HG02852 (cell line): ENCODE data around the gene CHST15.
"Not testable (repeated sequence)": the region's sequence is repeated elsewhere in the genome, so short reads cannot be mapped to it uniquely, and the experiment has no call there.

Source experiments
- ATAC-seq: cut with Tn5 transposase; IDR thresholded peaks from one replicate; pipeline ENCODE4 v1.9.1; 2021; ENCODE audit warnings: mild to moderate bottlenecking, moderate library complexity; ENCODE audit not compliant: unreplicated experiment

Gene CHST15

DNA sequence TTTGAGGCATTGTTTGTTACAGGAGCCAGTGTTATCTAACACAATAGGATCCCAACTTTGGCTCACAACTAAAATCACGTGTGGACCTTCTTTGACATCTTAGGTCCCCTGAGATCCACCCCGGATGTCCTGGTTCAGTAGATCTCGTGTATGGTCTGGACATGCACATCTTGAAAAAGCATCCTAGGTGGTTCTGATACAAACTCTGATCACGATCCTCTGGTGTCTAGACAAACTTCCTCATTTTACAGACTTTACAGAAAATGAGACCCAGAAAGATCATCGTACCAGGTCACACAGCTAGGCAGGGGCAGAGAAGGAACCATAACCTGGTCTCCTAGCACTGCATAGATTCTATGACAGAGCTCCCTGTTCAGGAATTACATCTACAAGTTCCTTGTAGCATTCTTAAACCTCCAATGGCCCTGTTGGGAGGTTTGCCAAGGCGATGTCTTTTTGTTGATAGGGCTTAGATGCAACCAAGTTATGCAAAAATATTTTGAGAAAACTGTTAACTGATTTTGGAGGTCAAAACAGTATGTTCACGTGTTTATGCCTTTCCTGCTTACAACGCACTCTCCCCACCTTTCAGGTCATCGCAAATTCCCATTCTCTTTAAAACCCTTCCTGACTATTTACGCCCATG is 30.8 kb upstream of the CHST15 start:
- ATAC-seq = no peak

GRCh38 chr10:124123156-124123555 is 29.8 kb upstream of the CHST15 start:
- ATAC-seq = no peak

DNA sequence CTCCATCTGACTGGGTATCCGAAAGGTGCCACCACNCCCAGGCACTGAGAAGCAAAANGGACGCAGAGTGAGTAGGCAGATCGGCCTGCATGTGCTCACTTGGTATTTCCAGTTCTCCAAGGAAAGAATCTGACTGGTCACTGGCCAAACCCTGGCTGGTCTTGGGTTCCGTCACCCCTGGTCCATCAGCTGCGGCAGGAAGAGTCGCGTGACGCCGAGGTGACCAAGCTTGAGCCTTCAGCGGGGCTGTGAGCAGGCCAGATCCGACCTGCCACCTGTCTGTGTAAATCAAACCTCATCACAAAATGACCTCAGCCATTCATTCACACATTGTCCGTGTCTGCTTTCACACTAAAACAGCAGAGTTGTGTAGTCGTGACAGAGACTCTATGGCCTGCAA is 28.8 kb upstream of the CHST15 start:
- ATAC-seq = no peak

DNA sequence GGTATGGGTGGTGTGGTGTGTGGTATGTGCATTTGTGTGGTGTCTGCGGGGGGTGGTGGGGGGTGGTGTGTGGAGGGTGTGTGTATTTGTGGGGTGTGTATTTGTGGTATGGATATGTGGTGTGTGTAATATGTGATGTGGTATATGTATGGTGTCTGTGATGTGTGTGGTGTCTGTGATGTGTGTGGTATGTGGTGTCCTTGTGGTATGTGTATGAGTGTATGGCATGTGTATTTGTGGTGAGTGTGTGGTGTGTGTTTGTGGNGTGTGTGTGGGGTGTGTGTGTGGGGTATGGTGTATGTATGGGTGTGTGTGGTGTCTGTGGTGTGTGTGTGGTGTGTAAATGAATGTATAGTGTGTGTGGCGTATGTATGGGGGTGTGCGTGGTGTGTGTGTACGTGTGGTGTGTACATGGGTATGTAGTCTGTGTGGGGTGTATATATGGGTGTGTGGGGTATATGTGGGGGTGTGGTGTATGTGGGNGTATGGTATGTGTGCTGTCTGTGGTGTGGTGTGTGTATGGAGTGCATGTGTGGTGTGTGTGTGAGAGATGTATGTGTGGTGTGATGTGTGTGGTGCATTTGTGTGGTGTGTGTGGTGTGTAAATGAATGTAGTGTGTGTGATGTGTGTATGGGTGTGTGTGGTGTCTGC is 27.1 kb upstream of the CHST15 start:
- ATAC-seq = no peak

GRCh38 chr10:124119946-124120345 is 26.5 kb upstream of the CHST15 start:
- no peak for ATAC-seq

DNA sequence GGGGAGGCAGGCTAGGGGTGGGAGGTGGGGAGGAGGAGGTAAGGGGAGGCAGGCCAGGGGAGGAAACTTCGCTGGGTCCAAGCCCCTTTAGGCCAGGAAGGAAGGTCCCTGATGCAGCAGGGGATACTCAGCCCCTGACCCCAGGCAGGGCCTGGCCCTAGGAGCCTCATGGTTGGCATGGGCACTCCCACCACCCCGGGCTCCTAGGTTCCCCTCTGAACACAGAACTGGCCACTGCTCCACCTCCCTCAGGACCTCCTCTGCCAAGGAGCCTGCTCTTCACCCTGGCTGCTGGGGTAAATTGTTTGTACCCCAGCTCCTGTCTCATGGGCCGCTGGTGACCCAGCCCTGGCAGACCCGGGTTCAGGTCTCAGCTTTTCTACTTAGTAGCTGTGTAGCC is 25.8 kb upstream of the CHST15 start:
- no peak for ATAC-seq

DNA sequence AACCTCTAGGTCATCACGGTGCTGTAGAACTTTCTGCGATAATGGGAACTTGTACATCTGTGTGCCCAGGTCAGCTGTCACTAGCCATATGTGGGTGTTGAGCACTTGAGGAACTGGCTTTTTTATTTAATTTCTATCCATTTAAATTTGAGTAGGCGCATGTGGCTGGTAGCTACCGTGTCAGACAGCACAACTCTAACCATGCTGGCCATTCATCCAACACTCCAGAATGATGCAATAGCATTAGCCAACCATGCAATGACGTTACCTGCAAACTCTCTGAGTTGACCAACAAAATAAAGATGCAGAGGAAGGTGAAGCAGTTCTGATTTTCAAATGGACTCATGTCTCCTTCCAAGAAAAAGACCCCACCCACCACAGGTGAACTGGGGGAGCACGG is 24.4 kb upstream of the CHST15 start:
- ATAC-seq = no peak

DNA sequence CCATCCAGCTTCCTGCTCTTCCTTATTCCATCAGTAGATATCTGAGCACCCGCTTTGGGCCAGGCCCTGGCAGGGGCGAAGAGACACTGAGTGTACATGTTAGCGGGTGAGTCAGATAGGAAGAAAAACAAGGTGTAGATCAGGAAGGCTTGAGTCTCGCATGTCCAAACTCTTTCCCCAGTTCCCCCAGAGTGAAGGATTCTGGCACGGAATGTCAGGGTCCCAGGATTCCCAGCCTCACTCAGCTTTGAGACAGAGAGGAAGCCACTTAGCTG is 24.1 kb upstream of the CHST15 start:
- ATAC-seq = no peak

GRCh38 chr10:124116771-124117510 is 23.5 kb upstream of the CHST15 start:
- no peak for ATAC-seq

GRCh38 chr10:124114696-124115095 is 21.3 kb upstream of the CHST15 start:
- ATAC-seq = no peak

DNA sequence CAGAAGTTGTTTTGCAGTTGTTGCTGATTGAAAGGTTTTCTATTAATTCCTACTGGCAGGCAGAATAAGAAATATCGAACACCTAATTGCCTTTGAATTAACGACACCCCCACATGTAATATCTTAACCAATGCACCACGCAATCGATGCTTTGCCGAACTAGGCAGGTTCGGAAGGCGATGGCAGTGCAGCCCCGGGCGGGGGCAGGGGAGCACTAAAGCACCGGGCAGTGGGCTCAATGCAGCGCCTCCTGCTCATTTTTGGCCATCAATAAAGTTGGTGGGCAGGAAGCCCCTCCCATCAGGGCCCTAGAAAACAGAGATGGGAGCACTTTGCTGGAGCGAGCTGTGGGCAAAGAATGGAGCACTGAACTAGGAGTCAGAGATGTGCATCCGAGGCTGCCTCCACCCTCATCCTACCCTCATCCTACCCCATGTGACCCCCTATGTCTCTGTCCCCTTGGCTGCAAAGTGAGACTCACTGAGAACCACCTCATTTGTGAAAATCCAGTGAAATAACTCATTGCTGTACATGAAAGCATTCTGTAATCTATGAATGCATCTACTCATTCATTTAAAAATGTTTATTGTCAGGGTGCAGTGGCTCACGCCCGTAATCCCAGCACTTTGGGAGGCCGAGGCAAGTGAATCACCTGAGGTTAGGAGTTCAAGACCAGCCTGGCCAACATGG is 19.6 kb upstream of the CHST15 start:
- ATAC-seq = no peak

DNA sequence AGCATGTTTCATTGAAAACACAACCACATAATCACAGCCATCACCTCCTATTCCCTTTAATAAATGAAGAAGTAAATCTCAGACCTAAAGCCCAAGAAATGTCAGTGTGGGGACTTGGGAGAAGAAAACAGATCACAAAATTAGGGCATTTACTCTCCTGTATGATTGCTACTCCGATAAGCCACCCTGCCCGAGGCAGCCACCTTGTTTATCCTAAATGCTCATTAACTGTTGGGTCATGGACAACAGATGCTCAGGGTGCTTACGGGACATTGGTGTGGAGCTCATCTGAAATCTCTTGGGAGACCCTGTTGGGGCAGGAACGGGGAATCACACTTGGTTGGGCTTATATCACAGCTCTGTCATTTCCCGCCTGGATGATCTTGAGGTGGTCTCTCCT is 17.5 kb upstream of the CHST15 start:
- ATAC-seq = no peak

DNA sequence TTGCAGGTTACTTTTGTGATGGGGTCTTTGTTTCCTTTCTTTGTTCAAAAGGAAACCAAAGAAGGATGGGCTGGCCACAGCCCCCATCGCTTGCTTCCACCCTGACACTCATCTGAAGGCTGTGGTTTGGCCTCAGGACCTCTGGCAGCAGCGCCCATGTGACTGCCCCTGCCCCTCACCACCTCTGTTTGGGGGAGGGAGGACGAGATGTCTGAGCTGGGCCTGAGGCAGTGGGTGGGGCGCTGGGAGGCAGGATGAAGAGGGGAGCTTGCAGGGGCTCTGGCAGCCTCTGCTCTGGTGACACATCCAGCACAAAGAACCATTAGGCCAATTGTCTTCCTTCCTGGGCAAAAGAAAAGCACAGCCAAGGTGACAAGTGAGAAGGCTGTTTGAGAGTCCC is 15.9 kb upstream of the CHST15 start:
- no peak for ATAC-seq

GRCh38 chr10:124107072-124107471 is 13.7 kb upstream of the CHST15 start:
- no peak for ATAC-seq

DNA sequence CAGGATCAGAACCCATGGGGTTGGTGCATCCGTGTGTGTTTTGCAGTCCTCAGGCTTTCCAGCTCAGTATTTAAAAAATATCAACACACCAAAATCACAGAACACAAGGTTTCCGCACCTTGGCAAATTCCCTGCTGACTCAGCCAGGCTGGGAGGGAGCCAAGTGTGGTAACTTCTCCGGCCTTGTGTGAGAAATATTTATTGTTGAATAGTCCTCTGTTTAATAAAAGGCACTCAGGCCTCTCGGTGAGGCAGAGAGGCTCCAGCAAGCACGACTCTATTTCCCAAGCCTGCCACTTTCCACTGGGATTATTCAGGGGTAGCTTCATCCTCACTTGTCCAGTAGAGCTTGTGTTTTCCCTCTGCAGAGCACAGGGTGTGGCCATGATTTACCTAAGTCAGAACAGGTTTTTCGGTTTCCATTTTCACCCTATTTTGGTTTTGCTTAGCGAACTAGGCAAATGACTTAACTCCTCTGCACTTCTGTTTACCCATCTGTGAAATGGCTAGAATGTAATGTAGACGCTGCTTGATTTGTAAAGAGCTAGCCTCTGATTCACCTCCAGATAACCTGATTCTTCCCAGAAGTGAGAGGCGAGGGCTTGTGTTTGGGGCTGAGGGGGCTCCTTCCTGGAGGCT is 13.0 kb upstream of the CHST15 start:
- ATAC-seq = peak; percentile 94

DNA sequence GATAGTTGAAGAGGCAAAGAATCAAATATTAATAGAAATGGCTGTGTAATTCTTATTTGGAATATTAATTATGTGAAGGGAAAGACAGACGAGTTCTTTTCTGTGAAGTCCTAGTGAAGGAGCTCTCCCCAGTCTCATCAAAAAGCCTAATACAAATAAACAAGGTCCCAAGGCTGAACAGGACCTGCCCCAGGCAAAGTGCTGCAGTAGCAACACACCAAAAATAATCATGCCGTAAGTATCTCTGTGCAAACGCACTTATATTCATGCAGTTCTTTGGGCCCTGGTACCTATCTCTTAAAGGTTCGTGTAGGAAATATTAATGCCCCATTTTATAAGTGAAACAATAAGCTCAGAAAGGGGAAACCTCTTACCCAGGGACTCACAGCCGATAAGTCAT is 12.2 kb upstream of the CHST15 start:
- no peak for ATAC-seq

DNA sequence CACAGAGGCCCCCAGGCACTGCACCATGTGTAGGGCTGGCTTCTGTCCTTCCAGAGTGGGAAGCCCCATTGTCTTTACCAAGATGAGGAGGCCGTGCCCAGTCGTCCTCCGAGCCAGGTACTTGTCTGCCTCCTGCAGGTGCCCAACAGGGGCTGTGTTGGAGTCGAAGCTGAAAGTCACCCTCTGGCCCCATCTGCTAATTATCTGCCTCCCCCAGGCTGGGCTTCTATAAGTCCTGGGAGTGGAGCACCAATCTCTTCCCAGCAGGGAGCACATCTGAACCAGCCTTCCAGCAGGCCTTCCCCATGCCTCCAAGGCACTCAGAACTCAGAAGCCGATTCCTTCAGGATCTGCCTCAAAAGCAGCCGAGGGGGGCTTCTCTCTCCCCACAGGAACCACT is 11.6 kb upstream of the CHST15 start:
- no peak for ATAC-seq

GRCh38 chr10:124104011-124104627 is 10.7 kb upstream of the CHST15 start:
- ATAC-seq = no peak

GRCh38 chr10:124101351-124101750 is 8.0 kb upstream of the CHST15 start:
- no peak for ATAC-seq

DNA sequence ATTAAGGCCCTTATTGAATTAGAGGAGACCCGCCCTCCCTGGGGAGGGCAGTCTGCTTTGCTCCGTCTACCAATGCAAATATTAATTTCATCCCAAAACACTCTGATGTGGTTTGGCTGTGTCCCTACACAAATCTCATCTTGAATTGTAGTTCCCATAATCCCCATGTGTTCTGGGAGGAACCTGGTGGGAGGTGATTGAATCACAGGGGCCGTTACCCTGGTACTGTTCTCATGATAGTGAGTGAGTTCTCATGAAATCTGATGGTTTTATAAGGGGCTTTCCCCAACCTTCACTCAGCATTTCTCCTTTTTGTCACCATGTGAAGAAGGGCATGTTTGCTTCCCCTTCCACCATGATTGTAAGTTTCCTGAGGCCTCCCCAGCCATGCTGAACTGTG is 7.3 kb upstream of the CHST15 start:
- ATAC-seq = not testable (repeated sequence)

DNA sequence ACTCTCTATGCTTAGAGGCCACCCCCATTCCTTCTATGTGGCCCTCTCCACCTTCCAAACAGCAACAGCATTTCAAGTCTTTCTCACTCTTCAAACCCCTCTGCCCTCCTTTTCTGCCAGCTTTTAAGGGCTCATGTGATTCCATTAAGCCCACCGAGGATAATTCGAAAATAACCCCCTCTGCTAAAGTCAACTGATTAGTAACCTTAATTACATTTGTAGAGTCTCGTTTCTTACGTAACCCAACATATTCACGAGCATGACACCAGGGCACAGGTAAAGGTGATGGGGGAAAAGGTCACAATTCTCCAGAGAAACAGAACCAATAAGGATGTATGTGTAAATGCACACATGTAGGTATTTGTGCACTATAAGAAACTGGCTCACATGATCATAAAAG is 6.7 kb upstream of the CHST15 start:
- ATAC-seq = no peak
